Activated naive CD4-positive, alpha-beta T cell (primary cell): ENCODE data around the gene SH3BP1.
A peak's percentile ranks its signal among the peaks of the same experiment; 100 is the strongest.
"Not testable (repeated sequence)": the region's sequence is repeated elsewhere in the genome, so short reads cannot be mapped to it uniquely, and the experiment has no call there.

Experiments
- DNase-seq, 4 experiments: peaks; one replicate each; lab custom pipeline; 2025; lab: John Stamatoyannopoulos, UW

The SH3BP1 gene

DNA sequence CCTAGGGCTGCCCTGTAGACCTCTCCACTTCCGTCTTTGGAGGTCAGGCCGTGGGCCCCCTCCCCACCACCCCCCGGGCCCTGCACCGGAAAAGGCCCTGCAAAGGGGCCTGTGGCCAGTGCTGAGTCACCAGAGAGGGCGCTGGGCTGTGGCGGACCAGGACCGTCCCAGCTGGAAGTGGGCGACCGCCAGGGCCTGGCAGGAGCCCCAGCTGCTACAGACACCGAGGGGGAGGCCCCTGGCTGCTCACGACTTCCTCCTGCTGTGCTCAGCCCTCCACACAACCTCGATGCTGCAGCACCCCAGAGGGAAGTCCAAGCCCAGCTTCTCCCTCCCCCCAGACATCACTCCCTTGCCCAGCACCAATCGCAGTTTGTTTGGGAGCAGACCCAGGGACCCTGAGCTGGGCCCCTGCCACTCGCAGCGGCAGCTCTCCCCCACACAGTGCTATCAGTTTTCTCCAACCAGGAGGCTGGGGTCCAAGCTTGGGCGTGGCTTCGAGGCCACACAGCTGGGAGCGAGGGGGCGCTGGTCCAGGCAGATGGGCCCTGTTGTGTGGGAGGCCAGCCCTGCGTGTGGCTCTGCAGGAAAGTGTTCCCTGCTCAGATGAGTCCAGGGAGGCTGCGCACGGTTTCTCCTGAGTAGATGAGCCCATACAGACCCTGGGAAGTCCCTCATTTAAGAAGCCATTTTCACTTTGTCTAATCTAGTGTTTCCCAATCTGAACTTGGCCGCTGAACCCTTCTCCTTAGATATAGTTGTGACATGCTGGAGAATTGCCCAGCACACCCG, 5.6 kb upstream of the SH3BP1 start:
- DNase-seq, result peak in 2 of 4 experiments; percentile 12 to 26

DNA sequence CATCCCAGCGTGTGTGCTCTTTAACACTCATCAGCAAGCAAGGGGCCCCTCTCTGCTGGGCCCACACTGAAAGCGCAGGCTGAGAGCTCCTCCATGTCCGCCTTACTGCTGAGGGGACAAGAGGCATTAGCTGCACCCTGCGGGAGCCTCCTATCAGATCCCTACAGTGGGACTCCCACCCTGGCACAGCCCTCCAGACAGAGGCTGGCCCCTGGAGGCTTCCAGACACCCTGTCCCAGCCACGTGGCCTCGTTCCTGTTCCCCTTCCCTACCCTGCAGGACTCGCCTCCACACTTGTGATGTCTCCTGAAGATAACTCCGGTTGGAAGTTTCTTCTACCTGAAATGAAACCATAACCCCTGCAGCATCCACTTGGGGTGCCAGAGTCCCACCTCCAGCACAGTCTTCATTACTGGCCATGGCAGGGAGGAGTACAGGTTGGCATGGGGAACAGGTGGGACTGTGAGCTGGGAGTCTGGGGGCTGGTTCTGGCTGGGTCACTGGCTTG, 5.0 kb upstream of the SH3BP1 start:
- DNase-seq, result no peak

DNA sequence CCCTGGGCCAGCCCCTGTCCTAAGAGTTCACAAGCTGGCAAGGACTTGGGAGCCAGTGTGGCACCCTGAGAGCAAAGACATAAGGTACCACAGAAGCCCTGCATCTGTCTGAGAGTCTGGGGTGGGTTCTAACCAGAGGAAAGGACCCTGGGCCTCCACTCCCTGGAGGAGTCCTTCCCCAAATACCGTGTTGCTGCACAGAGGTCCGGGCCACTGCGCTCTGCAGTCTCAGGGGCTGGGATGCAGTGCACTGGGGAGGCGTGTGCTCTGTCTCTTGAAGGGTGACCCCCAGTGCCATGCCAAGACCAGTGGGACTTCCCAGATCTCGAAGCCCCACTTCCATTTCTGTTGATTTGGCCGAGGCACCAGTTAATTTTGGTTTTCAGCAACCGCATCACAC, 4.3 kb upstream of the SH3BP1 start:
- DNase-seq, result no peak

DNA sequence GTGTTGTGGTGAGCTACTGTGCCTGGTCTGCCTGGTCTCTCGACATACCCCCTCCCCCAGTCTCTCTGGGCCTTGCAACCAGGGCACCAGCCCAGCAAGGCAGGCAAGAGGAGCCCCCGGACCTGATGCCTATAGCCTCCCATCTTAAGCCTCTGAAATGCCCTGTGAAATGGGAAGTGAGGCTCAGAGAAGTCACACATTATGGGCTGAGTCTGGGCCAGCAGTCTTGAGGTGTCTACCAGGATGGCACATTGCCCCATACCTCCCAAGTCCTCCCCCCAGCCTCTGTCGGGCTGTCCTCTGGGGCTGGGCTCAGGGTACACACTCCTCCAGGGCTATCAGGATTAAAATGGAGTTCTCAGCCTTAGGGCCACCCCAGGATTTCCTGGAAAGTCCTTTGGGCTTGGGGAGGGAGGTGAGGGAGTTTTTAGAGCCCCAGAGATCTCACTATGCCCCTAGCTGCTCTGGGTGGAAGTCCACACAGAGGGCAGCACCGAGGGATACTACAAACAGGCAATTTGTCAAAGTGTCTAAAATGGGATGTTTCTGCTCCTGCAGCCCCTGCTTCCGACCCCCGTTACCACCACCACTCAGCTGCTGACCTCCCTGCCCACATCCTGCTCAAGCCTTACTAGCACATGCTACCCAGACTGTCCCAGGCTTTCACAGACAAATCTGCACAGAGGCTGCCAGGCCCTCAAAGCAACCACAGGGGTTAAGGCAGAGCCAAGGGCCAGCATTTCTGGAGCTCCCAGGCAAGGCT, 3.1 kb upstream of the SH3BP1 start:
- no peak for DNase-seq

DNA sequence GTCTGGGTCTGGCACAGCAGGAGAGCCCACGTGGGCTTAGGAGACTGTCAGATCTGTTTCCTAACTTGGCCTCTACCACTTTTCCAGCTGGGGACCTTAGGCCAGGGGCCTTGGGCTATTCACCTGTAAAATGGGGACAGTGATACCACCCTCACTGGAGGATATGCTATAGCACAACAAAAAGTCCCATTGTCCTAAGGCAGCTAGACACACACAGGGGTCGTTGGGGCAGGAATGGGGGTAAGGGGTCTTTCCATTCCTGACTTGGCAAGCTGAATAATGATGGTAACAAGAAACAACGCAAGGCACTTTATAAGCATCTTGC, 2.6 kb upstream of the SH3BP1 start:
- no peak for DNase-seq

DNA sequence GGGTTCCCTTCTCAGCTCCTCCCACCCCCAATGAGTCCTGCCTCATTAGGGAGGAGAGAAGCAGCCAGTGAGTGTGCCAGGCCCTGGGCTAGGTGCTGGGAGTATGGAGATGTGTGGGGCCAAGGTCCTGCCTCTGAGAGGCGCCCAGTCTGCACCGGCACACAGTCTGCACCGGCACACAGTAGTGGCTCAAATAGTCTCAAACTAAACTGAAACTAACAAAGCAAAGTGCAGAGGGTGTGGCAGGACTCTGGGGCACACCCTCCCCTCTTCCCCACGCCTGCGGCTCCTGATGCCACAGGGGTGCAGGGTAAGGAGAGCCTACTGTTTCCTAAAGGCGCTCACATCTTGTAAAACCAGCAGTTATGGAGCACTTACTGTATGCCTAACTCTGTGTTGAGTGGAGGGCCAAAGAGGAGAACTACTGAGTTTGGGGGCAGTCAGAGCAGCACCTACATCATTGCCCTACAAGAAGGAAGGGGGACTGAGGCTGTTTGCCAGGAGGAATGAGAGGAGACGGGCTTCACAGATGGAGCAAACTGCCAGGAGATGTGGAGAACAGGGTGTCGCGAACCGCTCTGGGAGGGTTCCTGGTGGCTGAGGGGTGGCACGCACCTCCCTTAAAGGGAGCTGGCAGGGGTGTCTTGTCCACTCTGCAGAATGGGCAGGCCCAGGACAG, 939 bp upstream of the SH3BP1 start:
- peak in 1 of 4 experiments; percentile 14 for DNase-seq

DNA sequence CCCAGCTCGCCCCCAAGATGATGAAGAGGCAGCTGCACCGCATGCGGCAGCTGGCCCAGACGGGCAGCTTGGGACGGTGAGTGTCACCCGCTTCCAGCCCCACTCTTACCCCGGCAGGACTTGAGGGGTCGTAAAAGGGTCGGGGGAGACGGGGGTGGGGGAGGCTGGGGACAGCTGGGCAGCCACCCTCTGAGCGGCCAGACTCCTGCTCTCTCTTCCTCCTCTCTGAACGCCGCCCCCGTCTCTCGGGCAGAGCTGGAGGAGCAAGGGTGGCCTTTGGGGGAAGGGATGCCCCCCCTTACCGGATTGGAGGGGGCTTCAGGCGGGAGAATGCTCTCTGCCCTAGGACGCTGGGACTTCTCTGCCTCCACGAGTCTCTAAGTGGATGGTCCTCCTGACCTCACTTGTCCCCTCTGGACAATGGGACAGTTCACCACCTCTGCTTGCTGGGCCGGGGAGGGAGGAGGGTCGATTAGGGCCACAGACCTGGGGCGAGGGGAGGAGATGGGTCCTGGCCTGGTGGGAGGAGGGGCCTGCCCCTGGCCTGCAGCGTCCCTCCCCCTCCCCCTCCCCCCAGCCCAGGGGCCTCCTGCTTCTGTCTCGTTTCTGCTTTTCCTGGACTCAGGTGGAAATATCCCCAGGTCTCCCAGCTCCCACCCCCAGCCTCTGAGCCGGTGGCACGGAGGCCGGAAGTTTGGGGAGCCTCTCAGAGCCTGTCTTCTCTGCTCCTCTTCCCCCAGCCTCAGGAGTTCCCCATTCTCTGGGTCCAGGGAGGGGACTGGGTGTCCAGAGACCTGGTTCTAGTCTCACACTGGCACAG, 512 bp downstream of the SH3BP1 start:
- no peak for DNase-seq

DNA sequence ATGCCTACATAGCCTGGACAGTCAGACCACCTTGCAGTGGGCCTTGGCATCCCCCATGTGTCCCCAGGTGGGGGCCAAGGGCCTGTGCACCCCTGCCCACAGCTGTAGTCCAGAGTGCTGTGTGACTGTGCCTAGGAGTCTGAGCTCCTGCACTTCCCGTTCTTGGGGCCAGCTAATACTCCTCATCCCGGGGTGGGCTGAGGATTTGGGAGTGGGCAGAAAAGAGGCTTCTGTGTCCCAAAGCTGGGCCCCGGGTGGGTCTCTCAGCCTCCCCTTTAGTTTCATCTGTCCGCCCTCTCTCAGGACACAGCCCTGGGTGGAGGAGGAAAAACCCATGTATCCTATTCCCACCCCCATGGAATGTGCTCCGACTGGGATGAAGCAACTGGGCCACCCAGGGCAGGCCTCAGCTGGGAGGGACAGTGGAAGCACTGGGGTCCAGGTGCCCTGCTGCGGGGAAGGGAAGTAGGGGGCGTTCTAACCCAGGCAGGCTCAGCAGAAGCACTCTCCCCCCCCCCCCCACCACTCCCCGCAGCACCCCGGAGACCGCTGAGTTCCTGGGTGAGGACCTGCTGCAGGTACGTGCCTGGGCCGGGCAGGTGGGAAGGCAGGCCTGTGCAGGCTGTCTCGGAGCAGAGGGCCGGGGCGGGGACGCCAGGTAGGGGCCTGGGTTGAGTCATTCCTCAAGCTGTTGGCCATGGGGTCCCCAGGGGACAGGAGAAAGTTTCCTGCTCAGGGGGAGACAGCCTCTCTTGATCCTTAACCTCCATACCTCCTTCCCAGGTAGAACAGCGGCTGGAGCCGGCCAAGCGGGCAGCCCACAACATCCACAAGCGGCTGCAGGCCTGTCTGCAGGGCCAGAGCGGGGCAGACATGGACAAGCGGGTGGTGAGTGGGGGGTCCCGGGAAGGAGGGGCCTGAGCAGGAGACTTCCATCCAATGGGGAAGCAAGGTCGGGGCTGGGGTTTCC, 1.4 kb downstream of the SH3BP1 start:
- DNase-seq, result peak in 2 of 4 experiments; percentile 24 to 38

DNA sequence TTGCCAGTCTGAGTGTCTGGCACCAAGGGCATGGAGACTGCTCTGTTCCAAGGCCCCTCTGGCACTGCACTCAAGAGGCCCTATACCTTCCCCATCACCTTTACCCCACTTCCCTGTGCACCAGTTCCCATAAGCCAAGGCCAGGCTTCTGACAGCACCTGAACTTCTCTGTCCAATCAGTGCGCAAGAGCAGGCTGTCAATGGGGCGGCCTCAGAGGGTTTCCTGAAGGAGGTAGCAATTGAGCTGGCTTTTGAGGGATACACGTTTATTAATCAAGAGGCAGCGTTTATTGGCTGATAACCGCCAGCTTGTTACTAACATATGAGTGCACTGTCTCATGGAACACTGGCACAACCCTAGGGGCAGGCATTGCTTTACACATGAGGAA, 2.1 kb downstream of the SH3BP1 start:
- no peak for DNase-seq

DNA sequence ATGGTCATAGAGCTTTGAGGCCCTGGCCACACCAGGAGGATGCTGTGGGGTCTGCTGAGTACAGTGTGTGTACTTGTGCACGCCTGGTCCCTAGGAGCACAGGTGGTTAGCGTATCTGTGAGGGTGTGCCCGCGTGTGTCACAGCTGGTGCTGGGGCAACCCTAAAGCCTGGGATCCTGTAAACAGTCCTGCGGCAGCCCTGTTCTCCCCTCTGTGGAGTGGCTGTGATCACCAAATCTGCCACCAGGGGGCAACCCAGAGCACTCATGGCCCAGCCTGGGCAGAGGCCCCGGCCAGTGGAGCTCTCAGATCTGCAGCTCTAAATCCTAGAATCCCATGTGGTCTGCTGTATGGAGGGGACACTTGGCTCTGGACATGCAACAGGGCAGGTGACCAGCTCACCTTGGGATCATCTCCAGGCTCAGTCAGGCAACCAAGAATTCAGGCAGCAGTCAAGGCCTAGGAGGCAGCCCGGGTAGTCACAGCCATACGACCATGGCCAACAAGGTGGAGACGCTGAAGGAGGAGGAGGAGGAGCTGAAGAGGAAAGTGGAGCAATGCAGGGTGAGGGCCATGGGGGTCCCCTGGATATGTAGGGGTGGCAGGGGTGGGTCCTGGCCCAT, 3.9 kb downstream of the SH3BP1 start:
- peak; percentile 81 to 90 (median 87) for DNase-seq

DNA sequence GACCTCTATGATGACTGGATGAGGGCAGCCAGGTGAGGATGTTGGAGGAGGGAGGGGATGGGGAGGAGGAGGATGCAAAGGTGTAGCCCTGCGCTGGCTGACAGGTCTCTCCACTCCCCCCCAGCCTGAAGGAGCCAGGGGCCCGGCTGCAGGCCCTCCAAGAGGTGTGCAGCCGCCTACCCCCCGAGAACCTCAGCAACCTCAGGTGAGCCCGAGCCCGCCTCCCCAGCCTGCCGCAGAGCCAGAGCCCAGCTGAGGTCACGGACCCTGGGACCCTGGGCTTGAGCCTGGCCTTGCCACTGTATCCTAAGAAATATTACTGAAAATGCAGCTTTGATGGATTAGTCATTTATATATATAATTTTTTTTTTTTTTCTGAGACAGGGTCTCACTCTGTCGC, 7.8 kb downstream of the SH3BP1 start:
- DNase-seq, result no peak

DNA sequence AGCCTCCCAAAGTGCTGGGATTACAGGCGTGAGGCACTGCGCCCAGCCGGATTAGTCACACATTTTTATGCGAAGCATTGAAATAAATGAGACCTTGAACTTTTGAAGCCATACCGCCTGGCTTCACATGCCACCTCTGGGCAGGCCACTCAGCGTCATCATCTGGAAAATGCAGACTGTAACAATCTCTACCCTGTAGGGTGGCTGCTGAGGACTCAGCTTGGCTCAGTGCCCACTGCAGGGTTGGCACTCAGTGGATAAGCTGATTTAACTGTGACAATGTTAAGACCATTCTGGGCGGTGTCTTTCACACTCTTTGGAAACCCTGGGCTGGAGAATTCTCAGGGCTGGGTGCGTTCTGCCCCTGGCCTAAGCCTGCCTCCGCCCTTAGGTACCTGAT, 8.5 kb downstream of the SH3BP1 start:
- DNase-seq, result no peak

DNA sequence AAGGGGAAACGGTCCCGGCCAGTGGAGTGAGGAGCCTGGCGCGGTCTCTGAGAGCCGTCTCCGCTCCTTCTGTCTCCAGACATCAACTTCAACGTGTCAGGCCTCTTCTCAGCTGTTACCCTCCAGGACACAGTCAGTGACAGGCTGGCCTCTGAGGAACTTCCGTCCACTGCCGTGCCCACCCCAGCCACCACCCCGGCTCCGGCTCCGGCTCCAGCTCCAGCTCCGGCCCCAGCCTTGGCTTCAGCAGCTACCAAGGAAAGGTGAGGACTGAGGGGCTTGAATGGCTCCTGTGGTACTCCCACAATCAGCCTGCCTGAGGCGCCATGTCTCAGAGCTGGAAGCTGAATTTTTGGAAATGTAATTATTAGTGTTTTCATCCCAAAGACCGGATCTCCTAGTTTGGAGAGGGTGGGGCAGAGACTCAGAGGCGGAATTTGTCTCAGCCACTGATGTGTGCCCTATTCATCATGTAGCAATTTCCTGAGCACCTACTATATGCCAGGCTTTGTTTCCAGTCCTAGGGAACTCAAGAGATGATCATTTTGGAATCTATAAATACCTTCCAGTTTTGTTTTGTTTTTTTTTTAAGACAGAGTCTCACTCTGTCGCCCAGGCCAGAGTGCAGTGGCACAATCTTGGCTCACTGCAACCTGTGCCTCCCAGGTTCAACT, 11.1 kb downstream of the SH3BP1 start:
- DNase-seq, result no peak

DNA sequence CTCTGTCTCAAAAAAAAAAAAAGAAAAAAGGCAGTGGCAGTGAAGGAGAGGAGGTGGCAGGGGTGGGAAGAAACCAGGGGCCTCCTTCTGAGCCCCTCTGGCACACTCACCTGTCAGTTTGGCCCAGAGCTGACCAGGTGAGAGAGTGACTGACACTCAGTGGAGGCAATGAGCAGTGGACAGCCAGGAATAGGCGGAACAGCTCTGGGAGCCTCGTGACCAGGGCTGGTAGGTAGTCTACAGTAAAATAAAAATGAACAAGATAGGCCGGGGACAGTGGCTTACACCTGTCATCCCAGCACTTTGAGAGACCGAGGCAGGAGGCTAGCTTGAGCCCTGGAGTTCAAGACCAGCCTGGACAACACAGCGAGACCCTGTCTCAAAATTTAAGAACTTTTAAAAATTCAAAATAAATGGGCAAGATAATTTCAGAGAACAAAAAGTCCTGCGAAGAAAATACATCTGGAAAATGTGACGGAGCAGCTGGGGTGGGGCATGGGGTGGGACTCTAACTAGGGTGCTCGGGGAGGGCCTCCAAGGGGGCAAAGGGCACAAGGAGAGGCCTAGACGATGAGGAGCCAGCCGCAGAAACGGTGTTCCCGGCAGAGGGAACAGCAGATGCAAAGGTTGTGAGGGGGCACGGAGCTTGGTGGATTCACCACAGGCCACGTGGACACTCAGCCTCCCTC, 15.2 kb downstream of the SH3BP1 start:
- DNase-seq, result no peak

DNA sequence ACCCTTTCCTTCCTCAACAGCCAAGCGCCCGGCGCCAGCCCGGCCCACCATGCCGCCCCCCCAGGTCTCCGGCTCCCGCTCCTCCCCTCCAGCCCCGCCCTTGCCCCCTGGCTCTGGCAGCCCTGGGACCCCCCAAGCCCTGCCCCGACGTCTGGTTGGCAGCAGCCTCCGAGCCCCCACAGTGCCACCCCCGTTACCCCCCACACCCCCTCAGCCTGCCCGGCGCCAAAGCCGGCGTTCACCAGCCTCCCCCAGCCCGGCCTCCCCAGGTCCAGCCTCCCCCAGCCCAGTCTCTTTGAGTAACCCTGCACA, 15.7 kb downstream of the SH3BP1 start:
- DNase-seq, result no peak

DNA sequence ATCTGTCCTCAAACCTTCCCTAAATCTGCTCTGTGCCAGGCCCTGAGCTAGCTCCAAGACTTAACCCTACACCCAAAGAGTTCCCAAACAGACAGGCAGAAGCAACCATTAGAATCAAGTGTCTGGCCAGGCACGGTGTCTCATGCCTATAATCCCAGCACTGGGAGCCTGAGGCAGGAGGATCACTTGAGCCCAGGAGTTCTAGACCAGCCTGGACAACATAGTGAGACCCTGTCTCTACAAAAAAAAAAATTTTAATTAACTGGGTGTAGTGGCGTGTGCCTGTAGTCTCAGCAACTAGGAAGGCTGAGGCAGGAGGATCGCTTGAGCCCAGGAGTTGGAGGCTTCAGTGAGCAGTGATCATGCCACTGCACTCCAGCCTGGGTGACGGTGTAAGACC, 17.1 kb downstream of the SH3BP1 start:
- not testable (repeated sequence) for DNase-seq

DNA sequence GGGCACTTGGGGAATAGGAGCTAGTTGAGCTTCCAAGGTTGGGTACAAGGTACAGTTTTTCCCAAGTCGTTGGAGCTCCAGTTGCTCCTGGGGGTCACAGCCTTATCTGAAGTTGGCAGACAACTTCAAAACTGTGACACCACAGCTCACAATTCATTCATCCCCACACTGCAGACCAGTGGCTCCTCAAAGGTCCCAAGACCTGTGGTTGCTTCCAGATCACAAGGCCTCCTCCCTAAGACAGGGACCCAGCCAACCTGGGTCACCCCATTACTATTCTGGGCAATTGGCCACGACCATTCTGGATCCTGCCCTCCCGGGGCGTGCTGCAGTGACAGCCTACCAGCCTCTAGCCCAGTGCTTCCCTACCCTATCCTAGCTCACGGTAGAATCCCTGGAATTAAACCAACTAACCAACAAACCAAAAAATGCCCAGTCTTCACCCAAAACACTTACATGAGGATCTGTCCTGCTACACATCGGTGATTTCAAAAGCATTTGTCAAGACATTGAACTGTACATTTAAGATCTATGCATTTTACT, 18.2 kb downstream of the SH3BP1 start:
- DNase-seq, result no peak

DNA sequence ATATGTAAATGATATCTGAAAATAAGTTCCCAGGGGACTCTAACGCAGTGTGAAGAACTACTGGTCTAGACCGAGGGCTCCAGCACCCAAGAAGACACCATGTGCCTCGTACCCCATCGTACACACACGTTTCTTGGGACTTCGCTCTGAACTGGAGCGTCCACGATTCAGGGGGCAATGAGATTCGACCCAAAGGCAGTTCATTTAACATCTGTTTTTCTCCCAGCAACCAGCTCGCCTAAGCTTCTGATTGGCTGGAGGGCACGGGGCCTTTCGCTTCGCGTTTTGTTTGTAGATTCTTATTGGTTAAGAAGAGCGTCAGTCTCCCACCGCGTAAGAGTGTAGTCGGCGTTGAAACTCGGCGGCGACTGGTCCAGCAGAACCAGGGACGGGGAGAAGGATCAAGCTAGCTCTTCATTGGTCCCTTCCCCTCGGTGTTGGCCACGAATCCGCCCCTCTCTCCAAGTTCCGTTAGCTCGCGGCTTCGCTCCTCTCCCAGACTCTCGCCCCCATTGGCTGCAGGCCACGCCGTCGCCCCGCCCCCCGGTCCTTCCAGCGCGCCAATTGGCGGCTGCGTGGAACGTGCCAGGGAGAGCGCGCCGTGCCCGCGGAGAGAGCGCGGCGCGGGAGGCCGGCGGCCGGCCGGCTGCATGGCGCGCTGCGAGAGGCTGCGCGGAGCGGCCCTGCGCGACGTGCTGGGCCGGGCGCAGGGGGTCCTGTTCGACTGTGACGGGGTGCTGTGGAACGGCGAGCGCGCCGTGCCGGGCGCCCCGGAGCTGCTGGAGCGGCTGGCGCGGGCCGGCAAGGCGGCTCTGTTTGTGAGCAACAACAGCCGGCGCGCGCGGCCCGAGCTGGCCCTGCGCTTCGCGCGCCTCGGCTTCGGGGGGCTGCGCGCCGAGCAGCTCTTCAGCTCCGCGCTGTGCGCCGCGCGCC, 18.9 kb downstream of the SH3BP1 start, which contains the start of gene PDXP:
Gene PDXP (plus strand): TSS at position 591 of the 933 bp plus-strand sequence. CDS start 60 bp downstream, at position 651.
- peak; percentile 93 to 98 (median 96) for DNase-seq
